ENCODE measurements around the gene TMSB4X.
"Not testable (repeated sequence)": the region's sequence is repeated elsewhere in the genome, so short reads cannot be mapped to it uniquely, and the experiment has no call there.

TMSB4X gene

DNA sequence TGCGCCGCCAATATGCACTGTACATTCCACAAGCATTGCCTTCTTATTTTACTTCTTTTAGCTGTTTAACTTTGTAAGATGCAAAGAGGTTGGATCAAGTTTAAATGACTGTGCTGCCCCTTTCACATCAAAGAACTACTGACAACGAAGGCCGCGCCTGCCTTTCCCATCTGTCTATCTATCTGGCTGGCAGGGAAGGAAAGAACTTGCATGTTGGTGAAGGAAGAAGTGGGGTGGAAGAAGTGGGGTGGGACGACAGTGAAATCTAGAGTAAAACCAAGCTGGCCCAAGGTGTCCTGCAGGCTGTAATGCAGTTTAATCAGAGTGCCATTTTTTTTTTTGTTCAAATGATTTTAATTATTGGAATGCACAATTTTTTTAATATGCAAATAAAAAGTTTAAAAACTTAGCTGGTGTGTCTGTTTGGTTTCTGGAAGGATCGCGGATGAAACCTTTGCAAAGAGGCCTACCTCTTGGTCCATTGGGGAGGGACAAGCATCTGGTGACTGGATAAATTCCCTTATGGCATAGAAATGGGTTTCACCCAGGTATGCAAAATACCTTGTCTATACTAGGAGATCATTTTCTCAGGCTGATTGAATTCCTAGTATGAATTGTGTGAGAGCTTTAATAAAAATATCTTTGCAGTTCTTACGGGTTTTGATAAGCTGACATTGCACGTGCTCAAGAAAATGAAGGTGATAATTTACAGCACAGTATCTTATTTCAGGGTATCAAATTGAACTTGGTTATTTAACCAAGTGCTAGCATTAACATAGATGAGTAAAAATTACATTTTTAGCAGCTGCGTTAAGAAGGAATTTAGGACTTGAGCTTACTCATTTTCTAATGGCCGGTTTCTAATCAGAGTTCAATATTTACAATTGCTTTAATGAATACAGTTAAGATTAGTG, 2.2 kb downstream of the TMSB4X start:
- DNase-seq (ENCODE audit: low read depth), result not testable (repeated sequence)

GRCh38 chrX:12977761-12978204, 2.9 kb downstream of the TMSB4X start:
- DNase-seq (ENCODE audit: low read depth), result no peak

GRCh38 chrX:12978205-12979025, 3.5 kb downstream of the TMSB4X start:
- DNase-seq (ENCODE audit: low read depth), result no peak

DNA sequence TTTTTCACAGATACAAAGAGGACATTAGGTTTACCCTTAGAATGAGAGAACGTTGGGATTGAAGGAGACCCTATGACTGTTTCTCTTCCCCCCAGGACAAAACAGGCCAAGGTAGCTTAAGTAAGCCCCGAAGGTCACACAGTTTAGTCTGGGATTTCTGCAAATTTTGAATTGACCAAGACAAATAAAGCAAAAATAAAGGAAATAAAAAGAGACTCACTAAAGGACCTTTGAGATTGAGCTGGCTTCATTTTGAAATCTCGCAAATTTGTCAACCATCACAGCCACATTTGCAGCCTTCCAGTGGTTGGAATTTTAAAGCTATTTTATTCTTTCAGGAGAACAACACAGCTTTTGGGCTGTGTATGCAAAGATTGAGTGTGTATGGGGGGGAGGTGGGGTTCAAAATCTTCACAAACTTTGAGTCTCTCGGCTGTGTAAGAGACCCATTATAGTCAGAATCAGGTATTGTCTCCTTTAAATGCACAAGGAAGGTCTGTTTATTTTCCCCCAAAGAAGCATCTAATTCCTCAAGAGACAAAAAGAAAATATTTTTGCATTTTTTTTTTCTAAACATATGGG, 4.2 kb downstream of the TMSB4X start:
- no peak for DNase-seq (ENCODE audit: low read depth)

GRCh38 chrX:12979616-12980015, 4.7 kb downstream of the TMSB4X start:
- DNase-seq (ENCODE audit: low read depth), result no peak

DNA sequence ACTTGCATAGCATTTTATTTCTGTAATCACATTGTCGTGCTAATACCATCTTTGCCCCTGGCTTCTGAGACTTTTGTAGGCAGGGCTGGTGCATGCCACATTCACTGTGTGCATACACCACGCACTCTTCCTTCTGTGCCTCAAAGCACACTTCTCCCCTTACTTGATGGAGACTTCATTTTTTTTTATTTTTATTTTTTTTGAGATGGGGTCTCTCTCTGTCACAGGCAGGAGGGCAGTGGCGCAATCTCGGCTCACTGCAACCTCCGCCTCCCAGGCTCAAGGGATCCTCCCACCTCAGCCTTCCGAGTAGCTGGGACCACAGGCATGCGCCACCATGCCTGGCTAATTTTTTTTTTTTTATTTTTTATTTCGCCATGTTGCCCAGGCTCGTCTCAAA, 5.1 kb downstream of the TMSB4X start:
- DNase-seq (ENCODE audit: low read depth), result not testable (repeated sequence)

DNA sequence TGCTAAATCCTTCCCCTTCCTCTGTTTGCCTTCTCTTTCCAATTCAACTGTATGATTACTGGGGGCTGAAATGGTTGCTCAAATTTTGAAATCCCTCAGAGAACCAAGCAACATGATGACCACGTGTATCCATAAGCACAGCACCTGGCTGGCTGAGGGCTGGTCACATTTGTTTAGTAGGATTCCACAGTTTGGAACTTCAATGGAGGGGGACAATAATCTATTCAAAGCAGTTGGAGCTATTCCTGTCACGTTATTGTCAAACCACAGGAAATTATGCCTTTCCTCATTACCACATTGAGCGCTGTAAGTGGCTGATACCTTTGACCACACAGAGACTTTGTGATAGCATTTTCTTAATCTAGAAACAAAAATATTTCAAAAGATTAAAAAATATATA, 7.0 kb downstream of the TMSB4X start:
- no peak for DNase-seq (ENCODE audit: low read depth)

DNA sequence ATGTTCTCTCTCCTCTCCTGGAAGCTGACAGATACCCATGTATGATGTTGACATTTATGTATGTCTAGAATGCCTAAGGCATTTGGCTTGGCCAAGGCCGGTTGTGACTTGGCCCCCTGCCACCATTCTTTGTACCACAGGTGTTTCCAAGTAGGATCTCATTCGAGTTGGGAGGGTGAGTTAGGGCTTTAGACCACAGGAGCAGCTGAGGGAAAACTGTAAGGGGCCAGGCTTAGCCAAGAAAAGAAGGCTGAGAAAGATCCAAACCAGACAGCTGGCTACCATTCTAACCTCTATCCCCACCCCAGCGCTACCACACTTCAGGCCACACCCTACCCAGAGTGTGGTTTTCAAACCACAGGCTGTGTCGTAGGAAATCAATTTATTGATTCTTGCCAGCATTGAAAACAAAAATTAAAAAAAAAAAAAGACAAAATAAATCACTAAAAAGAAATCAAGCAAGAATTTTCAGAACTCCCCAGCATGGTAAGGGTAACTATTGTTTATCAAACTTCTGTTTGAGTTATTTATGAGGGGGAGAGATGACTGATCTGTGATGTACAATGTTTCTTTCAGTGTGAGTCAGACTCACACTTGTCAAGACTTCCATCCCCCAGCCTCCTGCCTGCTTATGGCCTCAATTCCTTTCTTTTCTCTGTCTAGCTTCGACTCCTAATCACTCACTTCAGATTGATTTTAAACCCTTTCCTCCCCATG, 9.9 kb downstream of the TMSB4X start:
- DNase-seq (ENCODE audit: low read depth), result no peak

- DNase-seq (ENCODE audit: low read depth), result no peak
Measured at GRCh38 chrX:12985331-12985730, 10.4 kb downstream of the TMSB4X start.

- DNase-seq (ENCODE audit: low read depth), result no peak
Measured at GRCh38 chrX:12986164-12986779, 11.4 kb downstream of the TMSB4X start.

DNA sequence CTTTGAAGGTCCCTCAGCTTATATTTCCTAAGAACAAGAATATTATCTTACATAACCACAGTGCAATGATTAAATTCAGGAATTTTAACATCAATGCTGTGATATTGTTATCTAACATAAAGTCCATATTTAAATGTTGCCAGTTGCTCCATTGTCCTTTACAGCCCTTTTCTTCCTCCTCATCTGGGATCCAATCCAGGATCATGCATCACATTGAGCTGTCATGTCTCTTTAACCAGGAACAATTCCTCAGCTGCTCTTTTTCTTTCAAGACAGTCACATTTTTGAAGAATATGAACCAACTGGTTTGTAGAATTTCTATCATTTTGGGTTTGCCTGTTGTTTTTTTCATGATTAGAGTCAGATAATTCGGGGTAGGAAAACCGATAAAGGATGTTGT, 12.0 kb downstream of the TMSB4X start:
- no peak for DNase-seq (ENCODE audit: low read depth)

DNA sequence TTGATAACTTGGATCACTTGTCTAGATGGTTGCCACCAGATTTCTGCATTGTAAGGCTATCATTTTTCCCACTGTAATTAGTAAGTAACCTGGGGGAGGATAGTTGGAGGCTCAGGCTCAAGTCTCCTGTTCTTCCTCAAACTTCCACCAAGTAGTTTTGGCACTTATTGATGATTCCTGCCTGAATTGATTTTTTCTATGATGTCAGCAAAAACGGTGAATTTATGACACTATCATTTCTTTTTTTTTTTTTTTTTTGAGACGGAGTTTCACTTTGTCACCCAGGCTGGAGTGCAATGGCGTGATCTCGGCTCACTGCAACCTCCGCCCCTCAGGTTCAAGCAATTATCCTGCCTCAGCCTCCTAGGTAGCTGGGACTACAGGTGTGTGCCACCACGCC, 12.4 kb downstream of the TMSB4X start:
- DNase-seq (ENCODE audit: low read depth), result no peak

- no peak for DNase-seq (ENCODE audit: low read depth)
Measured at GRCh38 chrX:12987900-12988594, 13.1 kb downstream of the TMSB4X start.

GRCh38 chrX:12988797-12989196, 13.9 kb downstream of the TMSB4X start:
- no peak for DNase-seq (ENCODE audit: low read depth)

DNA sequence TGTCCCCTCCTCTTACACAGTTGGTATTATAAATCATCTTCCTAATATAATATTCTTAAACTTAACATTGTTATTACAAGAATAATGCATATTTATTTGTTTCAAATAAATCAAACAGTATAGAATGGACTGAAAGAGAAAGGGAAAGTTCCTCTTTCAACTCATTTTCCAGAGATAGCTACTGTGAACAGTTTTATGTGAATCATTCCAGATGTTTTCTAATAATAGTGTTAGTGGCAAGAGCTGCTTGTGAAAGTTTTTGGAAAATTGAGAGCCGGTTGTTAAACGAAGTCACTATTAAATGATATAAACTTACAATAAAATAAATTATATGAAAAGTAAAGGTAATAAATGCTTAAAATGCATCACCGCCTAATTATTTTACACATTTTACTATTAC, 14.6 kb downstream of the TMSB4X start:
- DNase-seq (ENCODE audit: low read depth), result no peak

- DNase-seq (ENCODE audit: low read depth), result no peak
Measured at GRCh38 chrX:12991575-12991974, 16.7 kb downstream of the TMSB4X start.

DNA sequence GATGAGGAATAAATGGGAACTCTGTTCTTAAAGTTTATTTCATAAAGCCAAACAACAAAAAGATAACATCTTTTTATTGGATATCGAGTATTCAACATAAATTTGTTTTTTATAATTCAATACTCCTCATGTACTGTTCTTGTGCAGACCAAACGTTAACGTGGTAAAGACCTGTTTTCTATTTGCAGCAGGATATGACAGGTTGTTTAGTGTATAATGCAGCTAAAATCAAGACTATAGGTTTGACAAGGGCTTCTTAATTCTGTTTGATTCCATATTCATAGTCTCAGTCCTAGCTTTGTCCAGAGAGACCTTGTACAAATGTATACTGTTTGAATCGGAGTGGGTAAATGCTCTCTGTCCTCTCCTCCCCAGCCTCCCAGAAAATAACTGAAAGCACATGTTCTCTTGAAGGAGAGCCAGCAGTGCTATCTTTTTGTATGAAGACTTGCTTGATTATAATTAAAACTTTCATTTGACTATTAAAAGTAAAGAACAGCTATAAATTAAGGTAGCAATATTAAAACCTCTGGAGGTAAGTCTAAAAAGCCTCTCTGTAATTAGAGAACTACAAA, 17.7 kb downstream of the TMSB4X start:
- DNase-seq (ENCODE audit: low read depth), result no peak

- no peak for DNase-seq (ENCODE audit: low read depth)
Measured at GRCh38 chrX:12993826-12994225, 18.9 kb downstream of the TMSB4X start.

DNA sequence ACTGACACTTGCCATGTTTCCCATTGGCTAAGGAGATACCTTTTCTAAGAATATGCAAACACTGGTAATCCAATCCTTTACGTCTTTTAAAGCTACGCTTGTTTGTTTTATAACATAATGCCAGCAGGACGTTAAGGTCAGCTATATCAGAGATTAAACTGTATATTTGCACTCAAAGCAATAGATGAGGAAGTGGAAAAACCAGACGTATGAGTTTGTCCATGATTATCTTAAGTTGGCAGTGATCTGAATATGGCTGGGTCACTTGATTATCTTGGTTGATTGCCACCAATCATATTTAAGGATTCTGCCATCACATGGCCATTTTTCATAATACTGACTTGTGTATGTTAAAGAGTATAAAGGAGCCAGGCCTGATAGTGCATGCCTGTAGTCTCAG, 19.4 kb downstream of the TMSB4X start:
- DNase-seq (ENCODE audit: low read depth), result no peak

DNA sequence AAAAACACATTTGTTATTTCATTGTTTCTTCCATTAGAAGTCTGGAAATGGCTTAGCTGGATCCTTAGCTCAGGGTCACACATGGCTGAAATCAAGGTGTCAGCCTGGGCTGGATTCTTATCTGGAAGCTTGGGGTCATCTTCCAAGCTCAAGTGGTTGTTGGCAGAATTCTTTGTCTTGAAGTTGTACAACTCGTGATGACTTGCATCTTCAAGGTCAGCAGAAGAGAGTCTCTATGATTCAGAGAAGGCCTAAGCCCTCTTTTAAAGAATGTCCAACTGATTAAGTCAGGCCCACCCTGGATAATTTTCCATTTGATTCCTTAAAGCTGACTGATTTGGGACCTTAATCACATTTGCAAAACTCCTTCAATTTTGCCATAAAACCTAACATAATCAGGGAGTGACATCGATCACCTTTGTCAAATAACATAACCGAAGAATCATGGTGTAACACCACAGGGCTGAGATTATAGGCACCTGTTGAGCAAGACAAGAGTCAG, 22.1 kb downstream of the TMSB4X start:
- DNase-seq (ENCODE audit: low read depth), result no peak
